ENCODE results near the gene NPLOC4. TPM values are rescaled to one million over a fixed set of nuclear protein-coding genes. Genes with fewer than 3 reads are reported as not detected.
"Not testable (repeated sequence)": the region's sequence is repeated elsewhere in the genome, so short reads cannot be mapped to it uniquely, and the experiment has no call there.

NPLOC4 gene
- total RNA-seq, 1 donor from 2014 or later: 107 TPM

GRCh38 chr17:81641825-81642489 is 5.0 kb upstream of the NPLOC4 start:
- intact Hi-C loops (cut with DNase I): no loop called here
- no peak for DNase-seq (ENCODE audit: low spot score)

GRCh38 chr17:81640011-81640410 is 3.1 kb upstream of the NPLOC4 start:
- intact Hi-C loops (cut with DNase I): no loop called here
- no peak for DNase-seq (ENCODE audit: low spot score)

- intact Hi-C loops (cut with DNase I): no loop called here
- no peak for DNase-seq (ENCODE audit: low spot score)
Measured at GRCh38 chr17:81638683-81639082, 1.8 kb upstream of the NPLOC4 start.

GRCh38 chr17:81635973-81636504 is 873 bp downstream of the NPLOC4 start:
- no peak for DNase-seq (ENCODE audit: low spot score)
- intact Hi-C loops (cut with DNase I): loop anchor here (2.0 kb wide), 1 partner anchor 31 kb away; the partner anchor contains the start of genes CCDC137 and OXLD1

- no peak for DNase-seq (ENCODE audit: low spot score)
- intact Hi-C loops (cut with DNase I): no loop called here
Measured at GRCh38 chr17:81635431-81635830, 1.5 kb downstream of the NPLOC4 start.

- intact Hi-C loops (cut with DNase I): no loop called here
- no peak for DNase-seq (ENCODE audit: low spot score)
Measured at GRCh38 chr17:81631482-81631881, 5.4 kb downstream of the NPLOC4 start.

GRCh38 chr17:81630274-81630673 is 6.6 kb downstream of the NPLOC4 start:
- intact Hi-C loops (cut with DNase I): no loop called here
- no peak for DNase-seq (ENCODE audit: low spot score)

GRCh38 chr17:81621494-81622130 is 15.3 kb downstream of the NPLOC4 start:
- no peak for DNase-seq (ENCODE audit: low spot score)
- intact Hi-C loops (cut with DNase I): no loop called here

GRCh38 chr17:81618307-81618706 is 18.6 kb downstream of the NPLOC4 start:
- DNase-seq (ENCODE audit: low spot score); intact Hi-C loops (cut with DNase I): not testable (repeated sequence)

- DNase-seq (ENCODE audit: low spot score): no peak
- intact Hi-C loops (cut with DNase I): no loop called here
Measured at GRCh38 chr17:81616877-81617276, 20.0 kb downstream of the NPLOC4 start.

GRCh38 chr17:81615401-81615930 is 21.4 kb downstream of the NPLOC4 start:
- intact Hi-C loops (cut with DNase I): no loop called here
- no peak for DNase-seq (ENCODE audit: low spot score)

GRCh38 chr17:81612172-81612970 is 24.5 kb downstream of the NPLOC4 start:
- DNase-seq (ENCODE audit: low spot score): no peak
- intact Hi-C loops (cut with DNase I): no loop called here

- intact Hi-C loops (cut with DNase I): no loop called here
Measured at GRCh38 chr17:81609541-81610311, 27.2 kb downstream of the NPLOC4 start.

GRCh38 chr17:81608605-81609004 is 28.3 kb downstream of the NPLOC4 start:
- intact Hi-C loops (cut with DNase I): no loop called here

More at GRCh38 chr17:81609541-81610311, 27.2 kb downstream of the NPLOC4 start:
- DNase-seq (ENCODE audit: low spot score): no peak

GRCh38 chr17:81608082-81608481 is 28.8 kb downstream of the NPLOC4 start:
- intact Hi-C loops (cut with DNase I): no loop called here
- DNase-seq (ENCODE audit: low spot score): no peak

More at GRCh38 chr17:81608605-81609004, 28.3 kb downstream of the NPLOC4 start:
- DNase-seq (ENCODE audit: low spot score): no peak

GRCh38 chr17:81607431-81607830 is 29.5 kb downstream of the NPLOC4 start:
- intact Hi-C loops (cut with DNase I): no loop called here
- no peak for DNase-seq (ENCODE audit: low spot score)

GRCh38 chr17:81603846-81604610 is 32.9 kb downstream of the NPLOC4 start:
- intact Hi-C loops (cut with DNase I): loop anchor here (5.0 kb wide), 2 partner anchors 82 to 352 kb away; no protein-coding TSS in a partner anchor
- DNase-seq (ENCODE audit: low spot score): no peak

- DNase-seq (ENCODE audit: low spot score): no peak
- intact Hi-C loops (cut with DNase I): loop anchor here (5.0 kb wide), 2 partner anchors 79 to 349 kb away; no protein-coding TSS in a partner anchor
Measured at GRCh38 chr17:81601525-81602120, 35.3 kb downstream of the NPLOC4 start.
